ENCODE measurements around the gene FANCD2OS.
A peak's percentile ranks its signal among the peaks of the same experiment; 100 is the strongest.
"Not testable (repeated sequence)": the region's sequence is repeated elsewhere in the genome, so short reads cannot be mapped to it uniquely, and the experiment has no call there.

FANCD2OS gene

GRCh38 chr3:10108091-10108490 is at the start of gene FANCD2OS:
Gene FANCD2OS, minus strand, starts transcription at chr3:10108255. Its CDS starts 3,481 bp downstream, at chr3:10104774.
- no peak for DNase-seq (ENCODE audit: low read depth)

- DNase-seq (ENCODE audit: low read depth): no peak
These were observed 49.0 kb upstream of the FANCD2OS start for GRCh38 chr3:10157031-10157430.

- DNase-seq (ENCODE audit: low read depth): no peak
These were observed 47.6 kb upstream of the FANCD2OS start for GRCh38 chr3:10155658-10156057.

GRCh38 chr3:10155123-10155472 is 47.0 kb upstream of the FANCD2OS start:
- no peak for DNase-seq (ENCODE audit: low read depth)

GRCh38 chr3:10154335-10155122 is 46.5 kb upstream of the FANCD2OS start:
- DNase-seq (ENCODE audit: low read depth): no peak

- DNase-seq (ENCODE audit: low read depth): no peak
These were observed 42.9 kb upstream of the FANCD2OS start for GRCh38 chr3:10150987-10151386.

- no peak for DNase-seq (ENCODE audit: low read depth)
These were observed 41.2 kb upstream of the FANCD2OS start for GRCh38 chr3:10149226-10149625.

- DNase-seq (ENCODE audit: low read depth): no peak
These were observed 37.6 kb upstream of the FANCD2OS start for GRCh38 chr3:10145685-10146084.

- DNase-seq (ENCODE audit: low read depth): no peak
These were observed 34.9 kb upstream of the FANCD2OS start for GRCh38 chr3:10142707-10143560.

GRCh38 chr3:10140996-10141546 is 33.0 kb upstream of the FANCD2OS start:
- DNase-seq (ENCODE audit: low read depth): no peak

- DNase-seq (ENCODE audit: low read depth): no peak
These were observed 29.1 kb upstream of the FANCD2OS start for GRCh38 chr3:10137178-10137577.

- no peak for DNase-seq (ENCODE audit: low read depth)
These were observed 28.5 kb upstream of the FANCD2OS start for GRCh38 chr3:10136426-10137005.

GRCh38 chr3:10135872-10136271 is 27.8 kb upstream of the FANCD2OS start:
- DNase-seq (ENCODE audit: low read depth): not testable (repeated sequence)

- DNase-seq (ENCODE audit: low read depth): no peak
These were observed 14.7 kb upstream of the FANCD2OS start for GRCh38 chr3:10122724-10123123.

GRCh38 chr3:10121064-10121463 is 13.0 kb upstream of the FANCD2OS start:
- no peak for DNase-seq (ENCODE audit: low read depth)

- no peak for DNase-seq (ENCODE audit: low read depth)
These were observed 11.3 kb upstream of the FANCD2OS start for GRCh38 chr3:10119376-10119775.

GRCh38 chr3:10116928-10117327 is 8.9 kb upstream of the FANCD2OS start:
- DNase-seq (ENCODE audit: low read depth): no peak

- no peak for DNase-seq (ENCODE audit: low read depth)
These were observed 8.0 kb upstream of the FANCD2OS start for GRCh38 chr3:10116138-10116460.

- peak; percentile 88 for DNase-seq (ENCODE audit: low read depth)
These were observed 7.5 kb upstream of the FANCD2OS start, which contains the start of gene BRK1 for GRCh38 chr3:10115326-10116137. Gene BRK1, plus strand, starts transcription at chr3:10115675. Its CDS starts 27 bp downstream, at chr3:10115702.

GRCh38 chr3:10106919-10107318 is 1.1 kb downstream of the FANCD2OS start:
- no peak for DNase-seq (ENCODE audit: low read depth)

GRCh38 chr3:10099041-10099440 is 9.0 kb downstream of the FANCD2OS start:
- DNase-seq (ENCODE audit: low read depth): no peak

GRCh38 chr3:10093678-10094077 is 14.4 kb downstream of the FANCD2OS start:
- no peak for DNase-seq (ENCODE audit: low read depth)
